DOHH2 (cell line): ENCODE data around the gene MYCL.

ENCODE experiments used
- CTCF ChIP-seq: fragments of 200-600 bp; sonication (generic); IDR thresholded peaks from one replicate; pipeline ENCODE4 v1.5.1; 2014; ENCODE audit warnings: antibody characterized with exemption, mild to moderate bottlenecking, low read depth, low read length; ENCODE audit not compliant: poor library complexity, severe bottlenecking
- EZH2phosphoT487 ChIP-seq: fragments of 200-600 bp; sonication (generic); IDR thresholded peaks from 2 replicates; pipeline ENCODE4 v1.6.1; 2017; ENCODE audit warnings: borderline replicate concordance, mild to moderate bottlenecking, antibody characterized with exemption, low read length, moderate library complexity, mixed read lengths

GRCh38 chr1:39854738-39855137, 47.0 kb downstream of the MYCL start:
- TF ChIP-seq CTCF (no peak), EZH2phosphoT487 (no peak)
